HG02938 (cell line): ENCODE measurements around the gene EFCAB13.
"Not testable (repeated sequence)": the region's sequence is repeated elsewhere in the genome, so short reads cannot be mapped to it uniquely, and the experiment has no call there.

ENCODE experiments used
- ATAC-seq: cut with Tn5 transposase; IDR thresholded peaks from one replicate; pipeline ENCODE4 v1.9.1; 2021; ENCODE audit warnings: mild to moderate bottlenecking, moderate library complexity; ENCODE audit not compliant: unreplicated experiment

EFCAB13 gene

GRCh38 chr17:47423406-47424295 is 99.9 kb downstream of the EFCAB13 start:
- no peak for ATAC-seq

GRCh38 chr17:47425233-47425632 is 101.5 kb downstream of the EFCAB13 start:
- not testable (repeated sequence) for ATAC-seq

- ATAC-seq: not testable (repeated sequence)
Measured at GRCh38 chr17:47425887-47426635, 102.3 kb downstream of the EFCAB13 start.

GRCh38 chr17:47427985-47428384 is 104.2 kb downstream of the EFCAB13 start:
- no peak for ATAC-seq

GRCh38 chr17:47432240-47432639 is 108.5 kb downstream of the EFCAB13 start:
- not testable (repeated sequence) for ATAC-seq

GRCh38 chr17:47465165-47465564 is 141.4 kb downstream of the EFCAB13 start:
- ATAC-seq: no peak

- ATAC-seq: not testable (repeated sequence)
Measured at GRCh38 chr17:47466976-47467375, 143.2 kb downstream of the EFCAB13 start.

GRCh38 chr17:47470836-47471235 is 147.1 kb downstream of the EFCAB13 start:
- ATAC-seq: no peak

GRCh38 chr17:47472073-47472472 is 148.3 kb downstream of the EFCAB13 start:
- not testable (repeated sequence) for ATAC-seq
